Suprapubic skin (tissue), 4 donors: Measurements from ENCODE around the gene RAP1GDS1.

Experiments used
- EP300 ChIP-seq: sonication (generic); formaldehyde crosslinking; IDR thresholded peaks from one replicate; pipeline ENCODE4 v1.6.1; 2017; ENCODE audit warnings: antibody characterized with exemption
- POLR2A ChIP-seq, 2 donors: fragments of 450-650 bp; IDR thresholded peaks; one replicate each; pipeline ENCODE4 v1.6.1; 2017; ENCODE audit warnings: antibody characterized with exemption in 2 of 2, mild to moderate bottlenecking in 2 of 2, moderate library complexity in 2 of 2
- POLR2AphosphoS5 ChIP-seq, 3 donors: sonication (generic); formaldehyde crosslinking; IDR thresholded peaks; one replicate each; pipeline ENCODE4 v1.6.1; 2017; ENCODE audit warnings: antibody characterized with exemption in 3 of 3
- TF ChIP-seq, protein P1 (sequence below), 2 donors: fragments of 200-600 bp in 1 of 2; fragments of 450-650 bp in 1 of 2; sonication (generic) in 1 of 2; IDR thresholded peaks; one replicate each; pipeline ENCODE4 v1.5.1; 2016 to 2019; ENCODE audit warnings: antibody characterized with exemption in 2 of 2, mild to moderate bottlenecking in 1 of 2, moderate library complexity in 1 of 2

GRCh38 chr4:98482847-98483806 is 221.9 kb downstream of the RAP1GDS1 start:
- TF ChIP-seq POLR2A (IDR thresholded peaks at IDR 0.05) (no peak), POLR2AphosphoS5 (IDR thresholded peaks at IDR 0.05) (no peak), EP300 (no peak)
- TF ChIP-seq, protein P1, sequence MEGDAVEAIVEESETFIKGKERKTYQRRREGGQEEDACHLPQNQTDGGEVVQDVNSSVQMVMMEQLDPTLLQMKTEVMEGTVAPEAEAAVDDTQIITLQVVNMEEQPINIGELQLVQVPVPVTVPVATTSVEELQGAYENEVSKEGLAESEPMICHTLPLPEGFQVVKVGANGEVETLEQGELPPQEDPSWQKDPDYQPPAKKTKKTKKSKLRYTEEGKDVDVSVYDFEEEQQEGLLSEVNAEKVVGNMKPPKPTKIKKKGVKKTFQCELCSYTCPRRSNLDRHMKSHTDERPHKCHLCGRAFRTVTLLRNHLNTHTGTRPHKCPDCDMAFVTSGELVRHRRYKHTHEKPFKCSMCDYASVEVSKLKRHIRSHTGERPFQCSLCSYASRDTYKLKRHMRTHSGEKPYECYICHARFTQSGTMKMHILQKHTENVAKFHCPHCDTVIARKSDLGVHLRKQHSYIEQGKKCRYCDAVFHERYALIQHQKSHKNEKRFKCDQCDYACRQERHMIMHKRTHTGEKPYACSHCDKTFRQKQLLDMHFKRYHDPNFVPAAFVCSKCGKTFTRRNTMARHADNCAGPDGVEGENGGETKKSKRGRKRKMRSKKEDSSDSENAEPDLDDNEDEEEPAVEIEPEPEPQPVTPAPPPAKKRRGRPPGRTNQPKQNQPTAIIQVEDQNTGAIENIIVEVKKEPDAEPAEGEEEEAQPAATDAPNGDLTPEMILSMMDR (IDR thresholded peaks at IDR 0.05), result no peak
